H9 (cell line): Measurements from ENCODE around the gene SPATA31A1. TPM values are rescaled to one million over a fixed set of nuclear protein-coding genes. Genes with fewer than 3 reads are reported as not detected.
"Not testable (repeated sequence)": the region's sequence is repeated elsewhere in the genome, so short reads cannot be mapped to it uniquely, and the experiment has no call there.

Experiments
- DNase-seq: peaks from one replicate; pipeline ENCODE4 v3.0.0-alpha.2; 2017
- H2AFZ ChIP-seq: one replicate; pipeline ENCODE4 v1.6.1; 2013; ENCODE audit warnings: mild to moderate bottlenecking, low read length, control low read depth, moderate library complexity
- H2AK5ac ChIP-seq: 2 replicates; pipeline ENCODE4 v1.6.1; 2013; ENCODE audit warnings: low read length, control low read depth, mixed read lengths; ENCODE audit not compliant: insufficient read length
- H2BK120ac ChIP-seq: one replicate; pipeline ENCODE4 v1.6.1; 2013; ENCODE audit warnings: low read depth, mild to moderate bottlenecking, low read length, control low read depth, inconsistent platforms; ENCODE audit not compliant: poor library complexity, severe bottlenecking
- H2BK12ac ChIP-seq: 2 replicates; pipeline ENCODE4 v1.6.1; 2013; ENCODE audit warnings: low read length, control low read depth, mixed read lengths, low read depth; ENCODE audit not compliant: insufficient read length
- H2BK15ac ChIP-seq: 2 replicates; pipeline ENCODE4 v1.6.1; 2013; ENCODE audit warnings: low read depth, low read length, control low read depth
- H2BK20ac ChIP-seq: one replicate; pipeline ENCODE4 v1.6.1; 2013; ENCODE audit warnings: low read depth, mild to moderate bottlenecking, low read length, control low read depth, inconsistent platforms; ENCODE audit not compliant: poor library complexity, severe bottlenecking
- H2BK5ac ChIP-seq: 2 replicates; pipeline ENCODE4 v1.6.1; 2013; ENCODE audit warnings: low read length, control low read depth, mixed read lengths; ENCODE audit not compliant: insufficient read length
- H3K14ac ChIP-seq: 2 replicates; pipeline ENCODE4 v1.6.1; 2013; ENCODE audit warnings: low read length, control low read depth; ENCODE audit not compliant: insufficient read depth
- H3K18ac ChIP-seq: 2 replicates; pipeline ENCODE4 v1.6.1; 2013; ENCODE audit warnings: low read depth, mild to moderate bottlenecking, mixed read lengths, low read length, control low read depth; ENCODE audit not compliant: insufficient read length
- H3K23ac ChIP-seq: 2 replicates; pipeline ENCODE4 v1.6.1; 2013; ENCODE audit warnings: low read length, control low read depth, mixed read lengths, low read depth; ENCODE audit not compliant: insufficient read length
- H3K23me2 ChIP-seq: 2 replicates; pipeline ENCODE4 v1.6.1; 2013; ENCODE audit warnings: low read depth, mild to moderate bottlenecking, mixed read lengths, low read length, control low read depth; ENCODE audit not compliant: insufficient read length, poor library complexity, severe bottlenecking
- H3K27ac ChIP-seq: 2 replicates; pipeline ENCODE4 v1.5.1; 2013; ENCODE audit warnings: low read length, control low read depth, mixed read lengths, low read depth; ENCODE audit not compliant: insufficient read length
- H3K27me3 ChIP-seq: 2 replicates; pipeline ENCODE4 v1.6.1; 2013; ENCODE audit warnings: low read length, control low read depth, inconsistent platforms; ENCODE audit not compliant: insufficient read depth
- H3K4ac ChIP-seq: 2 replicates; pipeline ENCODE4 v1.6.1; 2013; ENCODE audit warnings: low read depth, mild to moderate bottlenecking, control low read depth, inconsistent platforms, low read length, moderate library complexity
- H3K4me1 ChIP-seq: 2 replicates; pipeline ENCODE4 v1.6.1; 2013; ENCODE audit warnings: low read length, control low read depth, inconsistent platforms; ENCODE audit not compliant: insufficient read depth
- H3K4me2 ChIP-seq: 2 replicates; pipeline ENCODE4 v1.6.1; 2013; ENCODE audit warnings: low read length, control low read depth, mixed read lengths; ENCODE audit not compliant: insufficient read length, insufficient read depth
- H3K56ac ChIP-seq: 2 replicates; pipeline ENCODE4 v1.6.1; 2013; ENCODE audit warnings: low read depth, mild to moderate bottlenecking, mixed read lengths, low read length, control low read depth; ENCODE audit not compliant: insufficient read length
- H3K79me1 ChIP-seq: 2 replicates; pipeline ENCODE4 v1.6.1; 2013; ENCODE audit warnings: low read depth, mild to moderate bottlenecking, moderate library complexity, low read length, control low read depth, inconsistent platforms; ENCODE audit not compliant: insufficient read depth, poor library complexity, severe bottlenecking
- H3K79me2 ChIP-seq: 2 replicates; pipeline ENCODE4 v1.6.1; 2013; ENCODE audit warnings: low read length, control low read depth, inconsistent platforms; ENCODE audit not compliant: insufficient read depth
- H3K9ac ChIP-seq: 2 replicates; pipeline ENCODE4 v1.6.1; 2013; ENCODE audit warnings: low read length, control low read depth, mixed read lengths; ENCODE audit not compliant: insufficient read length; ENCODE audit errors: extremely low read depth
- H3K9me3 ChIP-seq: one replicate; pipeline ENCODE4 v1.6.1; 2013; ENCODE audit warnings: low read depth, low read length, inconsistent platforms; ENCODE audit not compliant: control insufficient read depth
- H3T11ph ChIP-seq: one replicate; pipeline ENCODE4 v1.6.1; 2013; ENCODE audit warnings: mild to moderate bottlenecking, low read length, control low read depth, inconsistent platforms
- H4K20me1 ChIP-seq: one replicate; pipeline ENCODE4 v1.6.1; 2013; ENCODE audit not compliant: control insufficient read depth, insufficient read length, insufficient read depth
- H4K5ac ChIP-seq: 2 replicates; pipeline ENCODE4 v1.6.1; 2013; ENCODE audit warnings: low read depth, mild to moderate bottlenecking, mixed read lengths, low read length, control low read depth; ENCODE audit not compliant: insufficient read length
- H4K8ac ChIP-seq: replicated peaks from 2 replicates; pipeline ENCODE4 v1.6.1; 2013; ENCODE audit warnings: low read length, control low read depth, mixed read lengths, low read depth; ENCODE audit not compliant: insufficient read length
- H4K91ac ChIP-seq: 2 replicates; pipeline ENCODE4 v1.6.1; 2013; ENCODE audit warnings: low read depth, mild to moderate bottlenecking, moderate library complexity, mixed read lengths, low read length, control low read depth; ENCODE audit not compliant: insufficient read length
- H3K27ac Mint-ChIP-seq, 3 experiments: 2 replicates in 2 of 3; 3 replicates in 1 of 3; pipeline ENCODE4 v1.8.0; 2020 to 2021; ENCODE audit warnings: mixed read lengths in 3 of 3, mild to moderate bottlenecking in 1 of 3, moderate library complexity in 1 of 3
- H3K27me3 Mint-ChIP-seq: 2 replicates; pipeline ENCODE4 v1.8.0; 2021; ENCODE audit warnings: low read depth, mild to moderate bottlenecking, moderate library complexity, mixed read lengths
- H3K36me3 Mint-ChIP-seq, 3 experiments: 2 replicates in 2 of 3; 3 replicates in 1 of 3; pipeline ENCODE4 v1.8.0; 2020 to 2021; ENCODE audit warnings: low read depth in 3 of 3, mixed read lengths in 3 of 3; ENCODE audit not compliant: insufficient read depth in 1 of 3
- H3K4me1 Mint-ChIP-seq, 2 experiments: 2 replicates each; pipeline ENCODE4 v1.8.0; 2020; ENCODE audit warnings: mixed read lengths in 2 of 2
- H3K4me3 Mint-ChIP-seq, 2 experiments: 2 replicates in 1 of 2; 3 replicates in 1 of 2; pipeline ENCODE4 v1.8.0; 2020 to 2021; ENCODE audit warnings: mild to moderate bottlenecking in 2 of 2, mixed read lengths in 2 of 2, moderate library complexity in 1 of 2
- H3K9me3 Mint-ChIP-seq, 2 experiments: 2 replicates in 1 of 2; 3 replicates in 1 of 2; pipeline ENCODE4 v1.8.0; 2020; ENCODE audit warnings: mild to moderate bottlenecking in 2 of 2, mixed read lengths in 2 of 2, moderate library complexity in 1 of 2
- WGBS: extraction: QIAGEN DNeasy Blood & Tissue Kit; methylation state at CpG from one replicate; pipeline ENCODE4 v1.1.7; 2013; ENCODE audit warnings: missing lambda C conversion rate, low lambda C conversion rate, mixed read lengths; ENCODE audit not compliant: insufficient read length; ENCODE audit errors: extremely low coverage; 5-methylcytosine and 5-hydroxymethylcytosine counted together
- total RNA-seq: library from RNA; stranded (reverse); gene quantifications from 2 replicates; pipeline ENCODE4 v1.2.1, GENCODE V29; 2021

SPATA31A1 gene
- total RNA-seq, 1 experiment from 2014 or later, result 0.77 TPM

DNA sequence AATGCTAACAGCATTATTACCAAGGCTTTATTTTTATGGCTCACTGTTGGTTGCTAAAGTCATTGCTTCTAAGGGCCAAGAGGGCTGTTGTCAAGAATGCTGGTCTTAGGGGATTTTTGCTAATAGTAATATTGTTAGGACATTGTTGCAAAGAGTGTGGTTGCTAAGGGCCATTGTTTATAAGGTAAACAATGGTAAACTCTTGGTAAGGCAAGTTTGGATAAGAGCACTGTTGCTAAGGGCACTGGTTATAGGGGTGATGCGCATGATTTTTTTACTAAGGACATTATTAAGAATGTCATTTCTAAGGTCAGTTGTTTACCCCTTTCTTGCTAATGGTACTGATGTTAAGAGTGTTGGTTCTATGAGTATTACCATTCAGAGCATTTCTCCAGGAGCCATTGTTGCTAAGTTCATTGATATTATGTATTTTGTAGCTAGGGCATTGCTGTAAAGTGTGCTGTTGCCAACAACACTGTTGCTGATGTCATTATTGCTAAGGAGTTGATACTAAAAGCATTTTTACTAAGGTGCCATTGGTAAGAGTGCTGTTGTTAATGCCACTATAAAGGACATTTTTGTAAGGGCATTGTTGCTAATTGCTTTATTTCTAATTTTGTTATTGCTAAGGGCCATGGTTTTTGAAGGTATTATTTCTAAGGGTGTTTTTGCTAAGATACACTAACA is 55.9 kb downstream of the SPATA31A1 start:
- not testable (repeated sequence) for H4K5ac ChIP-seq, H2AFZ ChIP-seq

More for the DNA sequence above, 55.9 kb downstream of the SPATA31A1 start:
- not testable (repeated sequence) for H2BK12ac ChIP-seq, H3K4me2 ChIP-seq, H3K56ac ChIP-seq, H3K4ac ChIP-seq, H2BK15ac ChIP-seq, H3K23ac ChIP-seq, H2BK120ac ChIP-seq, H3K18ac ChIP-seq, H3K36me3 Mint-ChIP-seq, H3K9me3 ChIP-seq, H3T11ph ChIP-seq, H4K20me1 ChIP-seq, H3K4me1 Mint-ChIP-seq, H2AK5ac ChIP-seq, H3K27ac ChIP-seq, H3K9ac ChIP-seq, H3K14ac ChIP-seq, H3K4me1 ChIP-seq, H4K8ac ChIP-seq, H3K79me2 ChIP-seq, DNase-seq, H3K27me3 Mint-ChIP-seq, H2BK20ac ChIP-seq, H3K4me3 Mint-ChIP-seq, H3K27me3 ChIP-seq, H3K9me3 Mint-ChIP-seq, H4K91ac ChIP-seq, H3K27ac Mint-ChIP-seq, H3K79me1 ChIP-seq, H3K23me2 ChIP-seq, H2BK5ac ChIP-seq
- no CpG with 5 or more reads among the region's 1 CpG for WGBS

Other genes with a start within 250 kb of the SPATA31A1 start
- 18.7 and 22.6 TPM in 2 replicates for gene CNTNAP3, start 67.5 kb upstream of the SPATA31A1 start, total RNA-seq